GM21717 (cell line): Measurements from ENCODE around the gene PSME1.
"Not testable (repeated sequence)": the region's sequence is repeated elsewhere in the genome, so short reads cannot be mapped to it uniquely, and the experiment has no call there.

Experiments used
- ATAC-seq: cut with Tn5 transposase; IDR thresholded peaks from one replicate; pipeline ENCODE4 v1.9.1; 2021; ENCODE audit warnings: mild to moderate bottlenecking, moderate library complexity; ENCODE audit not compliant: unreplicated experiment

The PSME1 gene

GRCh38 chr14:24103451-24103850 is 32.5 kb upstream of the PSME1 start:
- no peak for ATAC-seq

- ATAC-seq = not testable (repeated sequence)
Observed at GRCh38 chr14:24105609-24106239, 30.3 kb upstream of the PSME1 start.

GRCh38 chr14:24106672-24107271 is 29.2 kb upstream of the PSME1 start:
- no peak for ATAC-seq

- ATAC-seq = no peak
Observed at GRCh38 chr14:24108336-24108874, 27.6 kb upstream of the PSME1 start.

- ATAC-seq = no peak
Observed at GRCh38 chr14:24110060-24110459, 25.9 kb upstream of the PSME1 start.

DNA sequence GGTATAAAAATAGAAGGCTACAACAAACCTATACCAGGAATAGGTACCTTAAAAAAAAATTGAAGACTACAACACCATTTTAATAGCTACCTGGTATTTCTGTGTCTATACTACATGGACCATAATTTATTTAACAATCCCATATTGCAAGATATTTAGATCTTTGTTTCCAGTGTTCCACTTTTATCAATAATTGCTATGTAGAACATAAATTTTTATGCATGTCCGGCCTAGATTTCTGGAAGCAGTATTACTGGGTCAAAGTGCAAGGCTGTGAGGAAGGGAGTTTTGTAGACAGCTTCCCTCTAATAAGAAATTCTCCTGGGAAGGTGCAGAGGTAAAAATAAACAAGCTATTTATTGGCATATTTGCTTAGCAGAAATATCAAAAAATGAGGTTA is 25.5 kb upstream of the PSME1 start:
- ATAC-seq = no peak

DNA sequence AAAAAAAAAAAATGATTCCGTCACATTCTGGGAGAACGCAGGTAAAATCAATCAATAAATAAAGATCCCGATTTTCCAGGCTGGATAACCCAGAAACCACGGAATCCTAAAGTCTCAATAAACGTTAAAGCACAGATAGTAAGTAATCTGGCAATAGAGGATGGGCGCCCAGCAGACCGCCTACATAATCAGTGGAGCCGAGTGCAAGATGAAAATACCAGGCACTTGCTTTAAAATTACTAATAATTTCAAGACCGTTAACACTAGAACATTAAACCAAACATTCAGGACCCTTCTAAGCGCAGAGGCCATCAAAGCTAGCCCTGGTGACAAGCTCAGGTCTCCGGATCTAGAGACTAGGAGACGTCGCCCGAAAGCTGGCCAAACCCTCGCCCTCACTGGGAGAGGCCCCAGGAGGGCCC is 22.6 kb upstream of the PSME1 start:
- no peak for ATAC-seq

DNA sequence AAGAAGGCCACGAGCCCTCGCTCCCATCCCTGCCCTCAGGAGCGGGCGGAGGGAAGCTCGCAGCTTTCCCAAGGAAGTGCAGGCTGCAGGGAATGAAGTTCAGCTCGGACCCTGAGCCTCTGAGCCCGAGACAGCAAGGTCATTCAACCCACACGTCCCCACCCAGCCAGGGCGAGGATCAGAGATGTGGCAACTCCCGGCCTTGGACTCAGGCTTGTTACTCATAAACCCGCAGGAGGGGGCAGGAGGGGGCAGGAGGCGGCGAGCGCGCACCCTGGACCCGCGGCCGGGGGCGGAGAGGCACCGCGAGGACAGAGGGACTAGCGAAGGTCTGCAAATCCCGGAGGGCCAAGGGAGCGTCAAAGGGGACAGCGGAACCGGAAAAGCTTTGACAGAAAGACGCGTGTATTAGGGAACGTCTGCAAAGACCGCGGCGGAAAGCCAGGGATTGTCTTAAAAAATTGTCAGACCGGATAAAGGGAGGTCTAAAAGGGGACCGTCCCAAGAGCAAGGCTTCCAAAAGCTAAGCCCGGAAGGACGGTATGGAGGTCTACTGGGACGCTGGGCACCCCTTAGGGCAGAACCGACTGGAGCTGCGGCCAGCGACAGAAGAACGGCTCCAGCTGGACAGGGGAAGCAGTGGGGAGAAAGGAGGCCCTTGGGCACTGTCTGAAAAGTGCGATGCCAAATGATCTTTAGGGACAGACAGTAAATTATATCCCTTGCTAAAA is 22.0 kb upstream of the PSME1 start:
- peak; percentile 31 for ATAC-seq

DNA sequence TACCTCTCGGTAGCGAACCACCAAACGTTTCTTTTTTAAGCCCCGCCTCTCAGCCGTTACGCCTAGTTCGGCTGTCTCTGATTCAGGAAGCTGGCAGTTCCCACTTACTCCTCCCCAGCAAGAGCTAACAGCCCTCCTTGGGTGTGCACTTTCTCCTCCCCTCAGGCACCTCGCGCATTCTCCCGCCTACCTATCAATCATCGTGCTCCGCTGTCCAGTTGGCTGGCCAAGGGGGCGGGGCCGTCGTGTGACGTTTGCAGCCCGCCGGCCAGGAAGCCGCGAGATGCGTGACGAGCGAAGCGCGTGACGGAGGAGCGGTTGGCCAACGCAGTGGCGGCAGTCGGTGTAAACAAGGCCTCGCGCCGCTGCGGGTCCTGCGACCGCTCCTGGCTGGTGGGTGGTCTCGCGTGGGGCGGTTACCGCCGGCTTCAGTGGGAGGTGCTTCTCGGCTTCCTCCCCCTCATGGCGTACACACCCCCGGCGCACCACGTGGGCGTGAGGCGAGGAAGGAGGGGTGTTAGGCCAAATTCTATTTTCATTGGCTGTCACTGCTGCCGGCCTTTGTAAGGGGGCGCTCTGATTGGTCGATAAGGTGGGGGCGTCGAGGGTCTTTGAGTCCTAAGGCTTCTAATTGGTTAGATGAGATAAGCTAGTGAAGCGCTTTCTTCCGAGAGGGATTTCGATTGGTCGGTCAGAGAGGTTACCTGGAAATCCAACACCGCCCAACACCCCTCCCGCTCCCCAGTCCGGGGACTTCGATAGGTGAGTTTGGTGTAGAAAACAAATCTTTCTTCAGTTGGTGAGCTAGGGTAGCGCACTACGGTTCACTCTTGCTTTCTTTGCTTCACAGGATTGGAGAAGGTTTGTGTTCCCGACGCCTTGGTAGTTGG is 21.2 kb upstream of the PSME1 start, which contains the start of the genes DCAF11 and NRL:
Gene DCAF11 (plus strand): TSS at position 246 of the 890 bp plus-strand sequence. CDS start 818 bp downstream, outside the sequence.
Gene NRL (minus strand): TSS at position 418 of the 890 bp plus-strand sequence. CDS start 32,101 bp downstream, outside the sequence.
- ATAC-seq = peak; percentile 81

GRCh38 chr14:24115422-24116127 is 20.4 kb upstream of the PSME1 start:
- ATAC-seq = no peak

DNA sequence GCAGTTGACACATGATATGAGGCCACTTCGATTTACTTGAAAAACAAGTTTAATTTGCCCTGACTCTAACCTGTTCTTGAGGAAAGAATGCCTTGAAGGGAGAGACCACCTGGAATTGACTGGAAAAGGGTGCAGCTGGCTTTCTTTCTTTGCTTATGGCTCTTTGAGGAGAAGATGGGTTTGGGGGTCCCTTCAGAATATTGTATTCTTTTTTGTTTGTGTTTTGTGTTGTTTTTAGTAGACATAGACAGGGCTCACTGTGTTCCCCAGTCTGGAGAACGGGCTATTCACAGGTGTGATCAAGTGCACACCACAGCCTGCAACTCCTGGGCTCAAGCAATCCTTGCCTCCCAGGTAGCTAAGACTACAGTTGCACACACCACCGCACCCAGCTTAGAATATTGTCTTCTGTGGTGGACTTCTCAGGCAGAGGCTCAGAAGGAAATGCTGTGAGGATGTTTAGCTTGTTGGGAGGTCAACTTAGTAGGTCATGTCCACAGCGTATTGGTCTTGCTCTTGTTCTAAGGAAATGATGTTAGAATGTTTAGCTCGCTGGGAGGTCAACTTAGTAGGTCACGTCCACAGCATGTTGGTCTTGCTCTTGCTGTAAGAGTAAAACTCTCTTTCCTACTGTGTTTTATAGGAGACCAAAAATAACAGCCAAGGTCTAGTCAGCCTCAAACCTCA is 19.7 kb upstream of the PSME1 start:
- ATAC-seq = no peak

GRCh38 chr14:24117179-24117578 is 18.8 kb upstream of the PSME1 start:
- ATAC-seq = no peak

- ATAC-seq = no peak
Observed at GRCh38 chr14:24119691-24120090, 16.3 kb upstream of the PSME1 start.

GRCh38 chr14:24121210-24121609 is 14.8 kb upstream of the PSME1 start:
- no peak for ATAC-seq

DNA sequence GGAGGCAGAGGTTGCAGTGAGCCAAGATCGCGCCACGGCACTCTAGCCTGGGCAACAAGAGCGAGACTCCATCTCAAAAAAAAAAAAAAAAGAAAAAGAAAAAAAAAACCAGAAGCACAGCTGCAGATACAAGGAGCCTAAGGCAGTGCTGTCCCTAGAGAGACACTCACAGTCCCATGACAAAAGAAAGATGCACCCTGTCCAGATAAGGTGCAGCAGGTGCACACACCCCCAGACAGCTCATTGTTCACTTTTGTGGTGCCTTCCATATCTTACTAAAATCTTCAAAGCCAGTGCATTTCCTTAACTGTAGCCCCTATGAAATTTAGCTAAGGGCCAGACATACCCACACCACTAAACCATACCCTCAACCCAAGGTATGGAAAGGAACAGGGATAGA is 13.6 kb upstream of the PSME1 start:
- no peak for ATAC-seq

DNA sequence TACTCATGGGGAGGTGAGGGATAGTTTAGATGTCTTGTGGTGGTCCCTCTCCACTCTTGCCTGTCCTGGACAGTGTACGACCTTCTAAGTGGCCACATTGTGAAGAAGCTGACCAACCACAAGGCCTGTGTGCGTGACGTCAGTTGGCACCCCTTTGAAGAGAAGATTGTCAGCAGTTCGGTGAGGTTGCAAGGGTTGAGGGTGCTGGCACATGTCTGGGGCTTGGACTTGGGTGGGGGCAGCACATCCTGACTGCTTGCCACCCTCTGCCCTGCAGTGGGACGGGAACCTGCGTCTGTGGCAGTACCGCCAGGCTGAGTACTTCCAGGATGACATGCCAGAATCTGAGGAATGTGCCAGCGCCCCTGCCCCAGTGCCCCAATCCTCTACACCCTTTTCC is 13.1 kb upstream of the PSME1 start:
- no peak for ATAC-seq

DNA sequence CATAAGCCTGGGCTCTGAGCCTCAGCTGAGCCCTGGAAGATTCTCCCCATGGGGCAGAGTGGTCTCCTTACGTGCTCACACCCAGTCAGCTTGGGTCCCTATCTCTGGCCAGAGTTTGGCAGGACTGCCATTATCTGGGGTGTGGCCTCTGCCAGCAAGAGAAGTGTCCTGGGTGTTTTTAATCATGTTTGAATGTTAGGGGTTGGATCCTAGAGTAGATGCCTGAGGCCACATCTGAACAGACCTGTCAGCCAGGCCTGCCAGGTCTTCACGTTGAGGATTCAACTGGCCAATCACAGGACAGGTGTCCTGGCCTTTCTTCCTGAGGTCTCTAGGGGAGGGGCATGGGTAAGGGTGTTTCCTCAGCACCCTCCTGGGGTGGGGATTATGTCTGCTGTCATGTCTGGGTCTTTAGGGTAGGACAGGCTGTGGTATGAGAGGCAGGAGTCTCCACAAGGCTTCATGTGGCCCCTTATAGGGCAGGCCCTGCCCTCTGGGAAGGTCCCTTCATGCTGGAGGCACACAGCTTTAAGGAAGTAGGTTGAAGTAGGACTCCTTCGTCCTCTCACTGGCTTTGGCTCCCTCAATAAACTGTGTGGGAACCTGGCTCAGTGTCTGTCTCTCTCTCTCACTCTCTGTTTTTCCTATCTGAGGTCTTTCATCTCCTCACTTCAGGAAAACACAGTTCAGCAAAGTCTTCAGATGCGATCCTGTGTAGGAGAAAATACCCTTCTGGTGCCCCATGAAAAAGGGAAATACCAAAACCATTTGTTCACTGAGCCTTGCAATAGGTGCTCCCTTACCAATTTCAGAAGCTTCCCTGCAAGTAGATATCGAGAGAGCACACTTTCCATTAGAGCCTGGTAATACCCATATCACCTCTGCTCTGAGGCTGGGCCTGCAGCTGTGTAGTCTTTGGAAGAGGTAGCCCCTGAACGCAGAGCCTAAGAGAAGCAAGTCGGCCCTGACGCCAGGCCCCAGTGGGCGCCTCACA is 12.3 kb upstream of the PSME1 start:
- ATAC-seq = peak; percentile 53

- ATAC-seq = no peak
Observed at GRCh38 chr14:24126939-24127338, 9.1 kb upstream of the PSME1 start.
